A673 (cell line): Measurements from ENCODE around the gene TSPAN10. TPM values are rescaled to one million over a fixed set of nuclear protein-coding genes. Genes with fewer than 3 reads are reported as not detected.

ENCODE experiments used
- BruUV-seq: library from RNA; stranded (reverse); fragments of 400-500 nt; replicated peaks from 2 replicates; lab custom pipeline; 2021; lab: Mats Ljungman, UMichigan
- CTCF ChIA-PET: fragments of 300-600 bp; sonication (Branson Sonifier 250); formaldehyde crosslinking; loops from one replicate; lab custom pipeline; 2022; ENCODE audit warnings: antibody characterized with exemption; lab: Charles Lee
- POLR2A ChIA-PET: fragments of 300-600 bp; sonication (Branson Sonifier 250); formaldehyde crosslinking; loops from one replicate; lab custom pipeline; 2022; ENCODE audit warnings: antibody characterized with exemption; ENCODE audit not compliant: low non-redundant PET; lab: Charles Lee
- DNase-seq: peaks from one replicate; pipeline ENCODE4 v3.0.0-alpha.2; 2015; ENCODE audit warnings: low spot score
- H3K27ac ChIP-seq: fragments of 200-600 bp; sonication (generic); 2 replicates; pipeline ENCODE4 v1.5.1; 2016; ENCODE audit warnings: mixed run types, low read depth, mild to moderate bottlenecking, mixed read lengths, antibody characterized with exemption, low read length; ENCODE audit not compliant: poor library complexity, severe bottlenecking
- H3K27me3 ChIP-seq: fragments of 200-600 bp; sonication (generic); replicated peaks from 2 replicates; pipeline ENCODE4 v1.6.1; 2017; ENCODE audit warnings: mixed run types, low read depth, mild to moderate bottlenecking, mixed read lengths, antibody characterized with exemption, low read length; ENCODE audit not compliant: insufficient read depth, poor library complexity
- H3K36me3 ChIP-seq: fragments of 200-600 bp; sonication (generic); 2 replicates; pipeline ENCODE4 v1.6.1; 2016; ENCODE audit warnings: mixed run types, mild to moderate bottlenecking, mixed read lengths, antibody characterized with exemption, low read length; ENCODE audit not compliant: insufficient read depth, poor library complexity, severe bottlenecking
- H3K4me1 ChIP-seq: fragments of 200-600 bp; sonication (generic); 2 replicates; pipeline ENCODE4 v1.6.1; 2017; ENCODE audit warnings: mixed run types, mild to moderate bottlenecking, mixed read lengths, antibody characterized with exemption, low read length; ENCODE audit not compliant: insufficient read depth, poor library complexity, severe bottlenecking
- H3K4me3 ChIP-seq: fragments of 200-600 bp; sonication (generic); 2 replicates; pipeline ENCODE4 v1.5.1; 2016; ENCODE audit warnings: low read depth, mixed run types, mild to moderate bottlenecking, mixed read lengths, low read length; ENCODE audit not compliant: poor library complexity, severe bottlenecking
- H3K9me3 ChIP-seq: fragments of 200-600 bp; sonication (generic); 2 replicates; pipeline ENCODE4 v1.6.1; 2016; ENCODE audit warnings: mixed run types, low read depth, mild to moderate bottlenecking, mixed read lengths, antibody characterized with exemption, low read length; ENCODE audit not compliant: poor library complexity, severe bottlenecking
- CTCF ChIP-seq: fragments of 300-800, 200-600 bp; sonication (generic); conservative IDR thresholded peaks from 2 replicates; pipeline ENCODE4 v1.5.1; 2017; ENCODE audit warnings: low read depth, mild to moderate bottlenecking, antibody characterized with exemption, low read length, moderate library complexity, mixed read lengths
- EZH2 ChIP-seq: fragments of 200-600 bp; sonication (generic); IDR thresholded peaks from 2 replicates; pipeline ENCODE4 v1.6.1; 2017; ENCODE audit warnings: borderline replicate concordance, low read depth, mild to moderate bottlenecking, mixed read lengths, antibody characterized with exemption, low read length; ENCODE audit not compliant: poor library complexity, severe bottlenecking
- intact Hi-C: fragments of 100-400 bp; cut with micrococcal nuclease; formaldehyde crosslinking; loops from one replicate; pipeline ENCODE4 v1.10.0; 2022; ENCODE audit not compliant: unreplicated experiment
- total RNA-seq: library from RNA; stranded (reverse); gene quantifications from 2 replicates; pipeline ENCODE4 v1.2.3, GENCODE V29; 2021

The TSPAN10 gene
- total RNA-seq, 1 experiment from 2014 or later: 1.1 TPM

- Histone ChIP-seq H3K4me1 (peaks cover 7% of the 10 kb centered on the region), H3K27ac (no peak overlapping the region), H3K4me3 (no peak overlapping the region), H3K27me3 (no peaks in the 10 kb centered on the region), H3K36me3 (peaks cover 31% of the 10 kb centered on the region), H3K9me3 (no peaks in the 10 kb centered on the region)
- TF ChIP-seq CTCF: no peak
- TF ChIP-seq EZH2: no peak
- BruUV-seq: no TSS peak
- ChIA-PET POLR2A (no interaction called here), CTCF (no interaction called here)
- intact Hi-C loops: no loop called here
- no peak for DNase-seq
Observed at GRCh38 chr17:81676906-81677305, 39.9 kb downstream of the TSPAN10 start.

- H3K9me3 ChIP-seq: no peaks in the 10 kb centered on the region
- no peak for TF ChIP-seq CTCF
- no peak for TF ChIP-seq EZH2
- no TSS peak for BruUV-seq
- H3K4me3 ChIP-seq: no peak overlapping the region
- ChIA-PET CTCF (interaction anchor here (0.7 kb wide), 1 partner anchor 10 kb away, joined by 4 read pairs; no protein-coding TSS in a partner anchor), POLR2A (interaction anchor here (0.7 kb wide), 1 partner anchor 12 kb away, joined by 20 read pairs; no protein-coding TSS in a partner anchor)
- DNase-seq: no peak
- intact Hi-C loops: no loop called here
- no peaks in the 10 kb centered on the region for H3K27me3 ChIP-seq
- peaks cover 23% of the 10 kb centered on the region for H3K4me1 ChIP-seq
- peaks cover 2% of the 10 kb centered on the region for H3K36me3 ChIP-seq
- H3K27ac ChIP-seq: no peak overlapping the region
Observed at GRCh38 chr17:81680150-81680549, 43.2 kb downstream of the TSPAN10 start.

DNA sequence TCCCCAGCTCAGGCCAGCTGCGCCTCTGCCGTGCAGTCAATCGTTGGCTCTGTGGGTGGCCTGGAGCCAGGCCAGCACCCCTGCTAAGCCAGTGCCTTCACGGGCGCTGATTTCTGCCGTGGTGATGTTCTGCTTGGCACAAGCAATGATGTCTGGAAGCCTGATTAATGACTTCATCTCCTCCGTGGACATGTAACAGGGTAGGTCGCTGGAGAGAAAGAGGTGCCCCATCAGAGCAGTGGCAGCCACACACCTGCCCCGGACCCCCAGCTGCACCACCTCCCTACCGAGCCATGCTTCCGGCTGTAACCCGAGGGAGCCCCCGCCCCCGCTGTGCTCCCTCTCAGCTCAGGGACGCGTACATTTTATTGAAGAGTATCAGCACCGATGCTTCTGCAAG lies 44.7 kb downstream of the TSPAN10 start:
- Histone ChIP-seq H3K4me3 (peak overlapping the region; percentile 93), H3K9me3 (no peaks in the 10 kb centered on the region), H3K36me3 (peaks cover 11% of the 10 kb centered on the region), H3K4me1 (peaks cover 25% of the 10 kb centered on the region), H3K27ac (peak overlapping the region; percentile 90), H3K27me3 (no peaks in the 10 kb centered on the region)
- peak; percentile 79 for DNase-seq
- ChIA-PET CTCF (no interaction called here), POLR2A (no interaction called here)
- TF ChIP-seq EZH2 (no peak), CTCF (no peak)
- intact Hi-C loops: no loop called here
- no TSS peak for BruUV-seq
